Uterus (tissue), 2 donors: ENCODE data around the gene EXOSC7.

ENCODE experiments used
- POLR2A ChIP-seq, 2 donors: fragments of 450-650 bp; IDR thresholded peaks; one replicate each; pipeline ENCODE4 v1.6.1; 2016; ENCODE audit warnings: antibody characterized with exemption in 2 of 2, mild to moderate bottlenecking in 1 of 2, moderate library complexity in 1 of 2
- TF ChIP-seq, protein P1 (sequence below), 4 experiments: fragments of 200-600 bp in 2 of 4; fragments of 450-650 bp in 2 of 4; sonication (generic) in 2 of 4; IDR thresholded peaks; one replicate each; pipeline ENCODE4 v1.5.1; 2016 to 2019; ENCODE audit warnings: antibody characterized with exemption in 4 of 4, mild to moderate bottlenecking in 2 of 4, moderate library complexity in 1 of 4

DNA sequence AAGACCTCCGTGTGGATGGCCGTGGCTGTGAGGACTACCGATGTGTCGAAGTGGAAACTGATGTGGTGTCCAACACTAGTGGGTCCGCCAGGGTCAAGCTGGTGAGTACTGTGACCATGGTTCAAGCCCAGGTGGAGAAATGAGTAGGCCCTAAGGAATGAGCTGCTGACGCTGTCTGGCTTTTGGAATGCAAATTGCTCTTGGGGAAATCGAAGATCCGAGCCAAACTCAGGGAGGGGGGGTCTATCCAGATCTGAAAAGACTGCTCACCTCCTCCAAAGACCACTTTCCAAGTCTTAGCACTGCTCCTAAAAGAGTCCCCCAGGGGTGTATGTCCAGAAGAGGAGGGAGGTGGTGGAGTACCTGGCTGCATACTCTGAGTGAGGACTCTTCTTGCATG is 13.1 kb downstream of the EXOSC7 start:
- TF ChIP-seq, protein P1, sequence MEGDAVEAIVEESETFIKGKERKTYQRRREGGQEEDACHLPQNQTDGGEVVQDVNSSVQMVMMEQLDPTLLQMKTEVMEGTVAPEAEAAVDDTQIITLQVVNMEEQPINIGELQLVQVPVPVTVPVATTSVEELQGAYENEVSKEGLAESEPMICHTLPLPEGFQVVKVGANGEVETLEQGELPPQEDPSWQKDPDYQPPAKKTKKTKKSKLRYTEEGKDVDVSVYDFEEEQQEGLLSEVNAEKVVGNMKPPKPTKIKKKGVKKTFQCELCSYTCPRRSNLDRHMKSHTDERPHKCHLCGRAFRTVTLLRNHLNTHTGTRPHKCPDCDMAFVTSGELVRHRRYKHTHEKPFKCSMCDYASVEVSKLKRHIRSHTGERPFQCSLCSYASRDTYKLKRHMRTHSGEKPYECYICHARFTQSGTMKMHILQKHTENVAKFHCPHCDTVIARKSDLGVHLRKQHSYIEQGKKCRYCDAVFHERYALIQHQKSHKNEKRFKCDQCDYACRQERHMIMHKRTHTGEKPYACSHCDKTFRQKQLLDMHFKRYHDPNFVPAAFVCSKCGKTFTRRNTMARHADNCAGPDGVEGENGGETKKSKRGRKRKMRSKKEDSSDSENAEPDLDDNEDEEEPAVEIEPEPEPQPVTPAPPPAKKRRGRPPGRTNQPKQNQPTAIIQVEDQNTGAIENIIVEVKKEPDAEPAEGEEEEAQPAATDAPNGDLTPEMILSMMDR (IDR thresholded peaks at IDR 0.05): no peak
- TF ChIP-seq POLR2A (IDR thresholded peaks at IDR 0.05): no peak
